Measurements from ENCODE around the gene CNPY1. TPM values are rescaled to one million over a fixed set of nuclear protein-coding genes. Genes with fewer than 3 reads are reported as not detected.

CNPY1 gene
- total RNA-seq, 2 experiments from 2014 or later, result not detected

DNA sequence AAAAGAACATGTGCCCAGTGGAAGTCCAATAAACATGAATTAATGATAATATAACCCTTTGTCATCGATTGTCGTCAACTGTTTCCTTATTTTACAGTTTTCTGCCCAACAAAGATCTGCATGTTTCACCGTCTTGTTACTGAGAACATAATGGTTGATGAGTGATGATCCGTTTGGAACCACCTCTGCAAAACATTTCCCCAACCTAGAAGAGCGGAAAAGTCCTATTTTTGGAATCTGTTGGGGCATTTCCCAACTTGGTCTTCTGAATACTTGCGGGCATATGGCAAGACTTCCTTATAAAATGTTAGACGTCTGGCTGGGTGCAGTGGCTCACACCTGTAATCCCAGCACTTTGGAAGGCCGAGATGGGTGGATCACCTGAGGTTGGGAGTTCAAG, 32.1 kb downstream of the CNPY1 start:
- DNase-seq, result no peak
- Histone ChIP-seq H3K27me3 (ENCODE audit: control insufficient read depth in 1 of 2, insufficient read depth in 2 of 2, low read length in 2 of 2) (peaks cover 32 to 62% of the 10 kb centered on the region in 2 experiments), H3K27ac (ENCODE audit: low read depth in 1 of 2, low read length in 2 of 2) (no peak overlapping the region), H3K4me3 (ENCODE audit: low read length) (no peak overlapping the region), H3K9me3 (ENCODE audit: control insufficient read depth in 1 of 2, insufficient read depth in 1 of 2, low read length in 2 of 2) (peaks cover 0 to 14% of the 10 kb centered on the region in 2 experiments), H3K4me1 (ENCODE audit: insufficient read depth, low read length) (peaks cover 10% of the 10 kb centered on the region), H3K36me3 (ENCODE audit: insufficient read depth, low read length) (no peaks in the 10 kb centered on the region)
- no peak for ATAC-seq (ENCODE audit: poor library complexity)
- TF ChIP-seq, protein P1, sequence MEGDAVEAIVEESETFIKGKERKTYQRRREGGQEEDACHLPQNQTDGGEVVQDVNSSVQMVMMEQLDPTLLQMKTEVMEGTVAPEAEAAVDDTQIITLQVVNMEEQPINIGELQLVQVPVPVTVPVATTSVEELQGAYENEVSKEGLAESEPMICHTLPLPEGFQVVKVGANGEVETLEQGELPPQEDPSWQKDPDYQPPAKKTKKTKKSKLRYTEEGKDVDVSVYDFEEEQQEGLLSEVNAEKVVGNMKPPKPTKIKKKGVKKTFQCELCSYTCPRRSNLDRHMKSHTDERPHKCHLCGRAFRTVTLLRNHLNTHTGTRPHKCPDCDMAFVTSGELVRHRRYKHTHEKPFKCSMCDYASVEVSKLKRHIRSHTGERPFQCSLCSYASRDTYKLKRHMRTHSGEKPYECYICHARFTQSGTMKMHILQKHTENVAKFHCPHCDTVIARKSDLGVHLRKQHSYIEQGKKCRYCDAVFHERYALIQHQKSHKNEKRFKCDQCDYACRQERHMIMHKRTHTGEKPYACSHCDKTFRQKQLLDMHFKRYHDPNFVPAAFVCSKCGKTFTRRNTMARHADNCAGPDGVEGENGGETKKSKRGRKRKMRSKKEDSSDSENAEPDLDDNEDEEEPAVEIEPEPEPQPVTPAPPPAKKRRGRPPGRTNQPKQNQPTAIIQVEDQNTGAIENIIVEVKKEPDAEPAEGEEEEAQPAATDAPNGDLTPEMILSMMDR (IDR thresholded peaks at IDR 0.05), result no peak
- peaks cover 10% of the 10 kb centered on the region for H3K4me1 Mint-ChIP-seq (ENCODE audit: low read depth)
- ChIA-PET POLR2A (no interaction called here), CTCF (no interaction called here)
- H3K27ac Mint-ChIP-seq, result no peak overlapping the region
- no peak overlapping the region for H3K4me3 Mint-ChIP-seq
- no peaks in the 10 kb centered on the region for H3K36me3 Mint-ChIP-seq (ENCODE audit: low read depth)
- H3K9me3 Mint-ChIP-seq, result no peaks in the 10 kb centered on the region
- intact Hi-C loops (cut with DNase I, micrococcal nuclease), result loop anchor here in 1 of 2 experiments (5.0 kb wide), 1 partner anchor 47 kb away; no protein-coding TSS in a partner anchor
- H3K27me3 Mint-ChIP-seq, result peaks cover 90% of the 10 kb centered on the region

DNA sequence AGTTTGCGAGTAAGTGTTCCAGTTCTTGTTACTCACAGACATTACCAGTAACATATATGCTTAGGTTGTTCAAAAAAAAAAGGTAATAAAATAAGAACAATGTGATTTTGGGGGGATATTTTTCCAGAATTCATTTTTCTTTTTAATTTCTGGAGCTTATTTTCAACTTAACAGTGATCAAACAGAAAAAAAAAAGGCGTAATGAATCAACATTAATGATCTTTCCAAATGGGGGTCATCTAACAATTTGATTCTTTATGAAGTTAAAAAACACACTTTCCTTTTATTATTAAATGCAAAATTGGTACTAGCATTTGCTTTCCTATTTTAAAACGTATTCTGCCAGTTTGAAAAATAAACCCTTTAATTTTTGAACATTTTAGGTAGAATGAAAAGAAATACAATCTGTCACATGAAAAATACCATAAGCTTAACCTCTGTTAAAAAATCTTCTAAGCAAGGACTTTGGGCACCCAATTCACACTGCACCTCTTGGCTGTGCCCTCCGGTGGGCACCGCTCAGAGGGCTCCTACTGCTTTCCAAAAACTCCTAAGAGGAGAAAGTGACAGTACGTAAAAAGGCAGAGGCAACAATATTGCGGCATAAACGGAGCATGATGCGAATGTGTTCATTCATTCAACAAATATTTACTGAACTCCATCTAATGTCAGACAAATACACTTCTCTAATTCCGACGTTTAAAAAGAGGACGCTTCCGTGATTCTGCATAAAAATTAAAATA, 32.6 kb downstream of the CNPY1 start:
- Histone ChIP-seq H3K4me3 (ENCODE audit: low read length) (no peak overlapping the region), H3K27me3 (ENCODE audit: control insufficient read depth in 1 of 2, insufficient read depth in 2 of 2, low read length in 2 of 2) (peaks cover 38 to 68% of the 10 kb centered on the region in 2 experiments), H3K9me3 (ENCODE audit: control insufficient read depth in 1 of 2, insufficient read depth in 1 of 2, low read length in 2 of 2) (peaks cover 0 to 15% of the 10 kb centered on the region in 2 experiments), H3K36me3 (ENCODE audit: insufficient read depth, low read length) (no peaks in the 10 kb centered on the region), H3K4me1 (ENCODE audit: insufficient read depth, low read length) (peaks cover 10% of the 10 kb centered on the region), H3K27ac (ENCODE audit: low read depth in 1 of 2, low read length in 2 of 2) (no peak overlapping the region)
- TF ChIP-seq, protein P1 (IDR thresholded peaks at IDR 0.05), result no peak
- Mint-ChIP-seq H3K4me3 (no peak overlapping the region), H3K4me1 (ENCODE audit: low read depth) (peaks cover 14% of the 10 kb centered on the region), H3K9me3 (no peaks in the 10 kb centered on the region), H3K27ac (no peak overlapping the region), H3K27me3 (peaks cover 91% of the 10 kb centered on the region), H3K36me3 (ENCODE audit: low read depth) (no peaks in the 10 kb centered on the region)
- POLR2A ChIA-PET, result no interaction called here
- DNase-seq (no peak), ATAC-seq (ENCODE audit: poor library complexity) (no peak)
- CTCF ChIA-PET, result no interaction called here
- intact Hi-C loops (cut with DNase I, micrococcal nuclease), result loop anchor here in 1 of 2 experiments (5.0 kb wide), 1 partner anchor 46 kb away; no protein-coding TSS in a partner anchor

GRCh38 chr7:155512246-155512887, 34.0 kb downstream of the CNPY1 start:
- POLR2A ChIA-PET, result interaction anchor here (1.2 kb wide), 1 partner anchor 11 kb away, joined by 3 read pairs; no protein-coding TSS in a partner anchor
- Mint-ChIP-seq H3K4me3 (no peak overlapping the region), H3K36me3 (ENCODE audit: low read depth) (no peaks in the 10 kb centered on the region), H3K9me3 (no peaks in the 10 kb centered on the region), H3K4me1 (ENCODE audit: low read depth) (peaks cover 24% of the 10 kb centered on the region), H3K27me3 (peaks cover 91% of the 10 kb centered on the region), H3K27ac (no peak overlapping the region)
- Histone ChIP-seq H3K27ac (ENCODE audit: low read depth in 1 of 2, low read length in 2 of 2) (no peak overlapping the region), H3K27me3 (ENCODE audit: control insufficient read depth in 1 of 2, insufficient read depth in 2 of 2, low read length in 2 of 2) (peaks cover 45 to 81% of the 10 kb centered on the region in 2 experiments), H3K4me1 (ENCODE audit: insufficient read depth, low read length) (peaks cover 10% of the 10 kb centered on the region), H3K4me3 (ENCODE audit: low read length) (no peak overlapping the region), H3K36me3 (ENCODE audit: insufficient read depth, low read length) (no peaks in the 10 kb centered on the region), H3K9me3 (ENCODE audit: control insufficient read depth in 1 of 2, insufficient read depth in 1 of 2, low read length in 2 of 2) (peaks cover 0 to 12% of the 10 kb centered on the region in 2 experiments)
- CTCF ChIA-PET, result no interaction called here
- ATAC-seq (ENCODE audit: poor library complexity), result no peak
- intact Hi-C loops (cut with DNase I, micrococcal nuclease), result loop anchor here in 1 of 2 experiments (5.0 kb wide), 1 partner anchor 45 kb away; no protein-coding TSS in a partner anchor
- no peak for DNase-seq
- TF ChIP-seq, protein P1 (IDR thresholded peaks at IDR 0.05), result no peak

Data from CD4-positive, alpha-beta T cell (primary cell).